T-cell (primary cell): ENCODE results near the gene HPCAL1. TPM values are rescaled to one million over a fixed set of nuclear protein-coding genes. Genes with fewer than 3 reads are reported as not detected.
"Not testable (repeated sequence)": the region's sequence is repeated elsewhere in the genome, so short reads cannot be mapped to it uniquely, and the experiment has no call there.

ENCODE experiments used
- ATAC-seq, 4 experiments: fragments of 200-7000 bp in 3 of 4; fragments of 150-1000 bp in 1 of 4; cut with Tn5 transposase; replicated peaks in 1 of 4; 1 replicate in 3 of 4; 2 replicates in 1 of 4; pipeline ENCODE4 v1.10.0; 2021; ENCODE audit warnings: moderate library complexity in 3 of 4, mild to moderate bottlenecking in 2 of 4, moderate number of reproducible peaks in 1 of 4
- CTCF ChIA-PET, 2 donors: fragments of 300-600 bp; sonication (Branson Sonifier 250); formaldehyde crosslinking; loops; one replicate each; lab custom pipeline; 2022; ENCODE audit warnings: antibody characterized with exemption in 2 of 2; lab: Charles Lee
- POLR2A ChIA-PET, 2 donors: fragments of 300-600 bp; sonication (Branson Sonifier 250); formaldehyde crosslinking; loops; one replicate each; lab custom pipeline; 2022; ENCODE audit warnings: antibody characterized with exemption in 2 of 2; lab: Charles Lee
- DNase-seq, 35 experiments: peaks; one replicate each; pipeline versions ENCODE4 v3.0.0 to v3.0.0-alpha.2; 2013 to 2023
- H3K27ac ChIP-seq: one replicate; pipeline ENCODE4 v1.5.1; 2013; ENCODE audit warnings: low read length
- H3K27me3 ChIP-seq, 2 experiments: replicated peaks in 1 of 2; 1 replicate in 1 of 2; 2 replicates in 1 of 2; pipeline versions ENCODE4 v1.6.1 to v1.7.0; 2013; ENCODE audit warnings: low read length in 1 of 2, mixed read lengths in 1 of 2; ENCODE audit not compliant: control insufficient read depth in 2 of 2, insufficient read depth in 2 of 2; ENCODE audit errors: extremely low read depth in 1 of 2
- H3K36me3 ChIP-seq, 2 donors: 1 replicate in 1 of 2; 2 replicates in 1 of 2; pipeline versions ENCODE4 v1.6.1 to v1.7.0; 2013; ENCODE audit warnings: low read length in 1 of 2; ENCODE audit not compliant: control insufficient read depth in 2 of 2, insufficient read depth in 1 of 2; ENCODE audit errors: extremely low read depth in 1 of 2
- H3K4me1 ChIP-seq, 2 experiments: 1 replicate in 1 of 2; 2 replicates in 1 of 2; pipeline versions ENCODE4 v1.6.1 to v1.7.0; 2013; ENCODE audit warnings: low read length in 2 of 2, mixed read lengths in 1 of 2; ENCODE audit not compliant: insufficient read depth in 2 of 2, control insufficient read depth in 1 of 2; ENCODE audit errors: extremely low read depth in 1 of 2
- H3K4me3 ChIP-seq, 2 donors: 1 replicate in 1 of 2; 2 replicates in 1 of 2; pipeline versions ENCODE4 v1.5.1 to v1.7.0; 2013; ENCODE audit warnings: mild to moderate bottlenecking in 2 of 2, low read length in 1 of 2, moderate library complexity in 1 of 2; ENCODE audit not compliant: control insufficient read depth in 1 of 2; ENCODE audit errors: extremely low read depth in 1 of 2
- H3K9me3 ChIP-seq: 2 replicates; pipeline ENCODE4 v1.7.0; 2013
- H3K27ac Mint-ChIP-seq, 2 donors: one replicate each; pipeline ENCODE4 v1.8.0; 2020 to 2021; ENCODE audit warnings: mild to moderate bottlenecking in 2 of 2, mixed read lengths in 2 of 2
- H3K27me3 Mint-ChIP-seq, 2 donors: one replicate each; pipeline ENCODE4 v1.8.0; 2021 to 2022; ENCODE audit warnings: mixed read lengths in 2 of 2
- H3K36me3 Mint-ChIP-seq: one replicate; pipeline ENCODE4 v1.8.0; 2021; ENCODE audit warnings: mixed read lengths
- H3K4me1 Mint-ChIP-seq, 3 donors: one replicate each; pipeline ENCODE4 v1.8.0; 2020 to 2022; ENCODE audit warnings: mixed read lengths in 3 of 3, mild to moderate bottlenecking in 1 of 3
- H3K4me3 Mint-ChIP-seq, 3 donors: one replicate each; pipeline ENCODE4 v1.8.0; 2020 to 2022; ENCODE audit warnings: mild to moderate bottlenecking in 3 of 3, mixed read lengths in 3 of 3, moderate library complexity in 3 of 3
- H3K9me3 Mint-ChIP-seq, 3 donors: one replicate each; pipeline ENCODE4 v1.8.0; 2020 to 2022; ENCODE audit warnings: mixed read lengths in 3 of 3
- WGBS: methylation state at CpG from one replicate; pipeline ENCODE4 v1.1.5; 2013; ENCODE audit warnings: missing lambda C conversion rate; ENCODE audit not compliant: insufficient coverage; 5-methylcytosine and 5-hydroxymethylcytosine counted together
- total RNA-seq, 35 experiments: library from RNA in 6 of 35; stranded (reverse) in 6 of 35; fragments of 120-200 nt in 1 of 35; gene quantifications; one replicate each; pipeline versions ENCODE4 v1.2.1 to v1.2.4 and lab custom pipeline; 2013 to 2026

Gene HPCAL1
- total RNA-seq, 5 donors from 2014 or later (not counting 1 experiment from before 2014, with no cell fraction given), result 39.5 to 87.3 (median 83.2) TPM

DNA sequence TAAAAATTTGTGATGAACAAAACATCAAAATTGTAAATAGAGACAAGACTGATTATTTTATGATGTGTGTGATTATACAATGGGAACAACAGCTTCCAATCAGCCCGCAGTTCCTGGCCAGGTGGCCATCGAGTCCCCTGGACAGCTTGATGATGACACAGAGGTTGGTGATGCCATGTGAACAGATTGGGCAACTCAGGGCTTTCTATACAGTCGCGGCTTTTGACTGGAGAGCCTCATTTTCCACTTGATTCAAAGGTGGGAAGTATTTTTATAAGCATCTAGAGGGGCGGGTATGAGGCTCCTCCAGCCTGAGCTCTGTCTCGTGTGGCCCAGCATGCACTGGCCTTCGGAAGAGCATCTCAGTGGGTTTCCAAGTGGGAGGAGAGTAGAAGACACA, 14.9 kb upstream of the HPCAL1 start:
- DNase-seq (no peak), ATAC-seq (no peak)
- Mint-ChIP-seq H3K27ac (no peak overlapping the region), H3K36me3 (no peaks in the 10 kb centered on the region), H3K4me1 (no peaks in the 10 kb centered on the region), H3K4me3 (no peak overlapping the region), H3K27me3 (no peaks in the 10 kb centered on the region), H3K9me3 (no peaks in the 10 kb centered on the region)
- no peaks in the 10 kb centered on the region for H3K4me1 ChIP-seq
- H3K36me3 ChIP-seq, result no peaks in the 10 kb centered on the region
- 80% methylated on average over 2 of the region's 7 CpGs for WGBS
- ChIA-PET POLR2A (no interaction called here), CTCF (interaction anchor here in 1 of 2 donors (0.7 kb wide), 1 partner anchor 475 kb away, joined by 3 read pairs; no protein-coding TSS in a partner anchor)
- no peaks in the 10 kb centered on the region for H3K9me3 ChIP-seq
- H3K27me3 ChIP-seq, result peaks cover 0 to 3% of the 10 kb centered on the region in 2 experiments
- no peak overlapping the region for H3K4me3 ChIP-seq
- H3K27ac ChIP-seq, result no peak overlapping the region

DNA sequence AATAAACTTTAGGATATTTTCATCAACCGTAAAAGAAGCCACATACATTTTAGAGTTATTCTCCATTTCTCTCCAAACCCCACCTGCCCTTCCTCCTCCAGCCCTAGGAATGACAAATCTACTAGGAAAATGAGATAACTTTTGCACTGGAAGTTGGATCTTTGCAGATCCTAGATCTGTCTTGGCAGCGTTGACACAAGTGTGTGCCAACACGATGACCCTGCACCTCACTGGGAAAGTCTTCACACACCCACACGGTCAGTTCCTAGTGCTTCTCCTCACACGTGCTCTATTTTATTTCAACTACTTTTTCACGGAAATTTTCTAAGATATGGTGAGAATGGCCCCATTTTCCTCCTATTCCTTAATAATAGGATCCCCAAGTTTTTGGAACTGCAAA, 14.1 kb upstream of the HPCAL1 start:
- no peak for DNase-seq
- no peak for ATAC-seq
- H3K36me3 Mint-ChIP-seq, result no peaks in the 10 kb centered on the region
- no peaks in the 10 kb centered on the region for H3K27me3 Mint-ChIP-seq
- Histone ChIP-seq H3K4me1 (no peaks in the 10 kb centered on the region), H3K27ac (no peak overlapping the region), H3K4me3 (no peak overlapping the region), H3K27me3 (no peaks in the 10 kb centered on the region), H3K36me3 (no peaks in the 10 kb centered on the region), H3K9me3 (no peaks in the 10 kb centered on the region)
- H3K27ac Mint-ChIP-seq, result no peak overlapping the region
- H3K4me3 Mint-ChIP-seq, result no peak overlapping the region
- CTCF ChIA-PET, result no interaction called here
- no peaks in the 10 kb centered on the region for H3K4me1 Mint-ChIP-seq
- 100% methylated on average over 1 of the region's 6 CpGs for WGBS
- POLR2A ChIA-PET, result no interaction called here
- peaks cover 0 to under 1% (median 0%) of the 10 kb centered on the region in 3 donors for H3K9me3 Mint-ChIP-seq

DNA sequence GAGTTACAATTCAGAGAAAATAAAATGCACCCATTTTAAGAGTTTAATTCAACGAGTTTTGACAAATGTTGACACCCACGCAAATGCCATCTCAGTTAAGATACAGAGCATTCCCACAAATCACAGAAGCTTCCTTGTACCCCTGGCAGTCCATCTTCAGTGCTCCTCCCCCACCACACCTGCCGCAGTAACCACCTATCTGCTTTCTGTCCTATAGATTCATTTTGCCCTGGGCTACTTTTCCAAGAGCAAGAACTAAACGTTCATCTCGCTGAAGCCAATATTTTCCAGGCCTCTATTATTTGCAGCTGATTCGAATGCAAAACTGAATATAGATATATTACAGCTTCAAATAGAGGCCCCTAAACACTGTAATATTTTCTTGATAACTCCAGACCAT, 13.4 kb upstream of the HPCAL1 start:
- 90% methylated on average over 4 of the region's 6 CpGs for WGBS
- DNase-seq (no peak), ATAC-seq (no peak)
- POLR2A ChIA-PET, result interaction anchor here in 1 of 2 donors (0.6 kb wide), 1 partner anchor 12 kb away, joined by 3 read pairs; no protein-coding TSS in a partner anchor
- Histone ChIP-seq H3K27ac (no peak overlapping the region), H3K9me3 (no peaks in the 10 kb centered on the region), H3K27me3 (no peaks in the 10 kb centered on the region), H3K36me3 (no peaks in the 10 kb centered on the region), H3K4me1 (no peaks in the 10 kb centered on the region), H3K4me3 (no peak overlapping the region)
- H3K36me3 Mint-ChIP-seq, result no peaks in the 10 kb centered on the region
- H3K27ac Mint-ChIP-seq, result no peak overlapping the region
- no peaks in the 10 kb centered on the region for H3K27me3 Mint-ChIP-seq
- no peak overlapping the region for H3K4me3 Mint-ChIP-seq
- H3K4me1 Mint-ChIP-seq, result no peaks in the 10 kb centered on the region
- H3K9me3 Mint-ChIP-seq, result peaks cover 0 to 8% (median 3%) of the 10 kb centered on the region in 3 donors
- CTCF ChIA-PET, result no interaction called here

DNA sequence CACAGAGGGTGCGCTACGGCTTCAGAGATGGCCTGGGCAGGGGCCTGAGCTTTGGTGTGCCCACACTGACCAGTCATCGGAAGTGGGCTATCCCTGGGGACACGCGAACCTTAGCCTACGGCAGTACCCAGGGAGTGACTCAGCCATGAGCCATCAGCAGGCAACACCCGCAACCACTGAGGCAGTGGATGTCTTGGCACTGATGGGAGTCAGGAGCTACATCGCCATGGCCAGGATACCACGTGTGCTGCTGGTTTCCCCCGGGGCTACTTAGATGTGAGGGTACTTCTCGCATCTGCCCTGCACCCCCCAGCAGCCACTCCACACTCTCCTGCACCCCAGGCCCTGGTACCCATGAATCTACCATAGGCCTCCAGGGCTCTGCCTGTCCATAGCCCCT, 12.8 kb upstream of the HPCAL1 start:
- no peaks in the 10 kb centered on the region for H3K4me1 Mint-ChIP-seq
- ATAC-seq, result no peak
- no peak overlapping the region for H3K4me3 Mint-ChIP-seq
- no peak overlapping the region for H3K27ac Mint-ChIP-seq
- ChIA-PET CTCF (no interaction called here), POLR2A (interaction anchor here in 1 of 2 donors (0.6 kb wide), 1 partner anchor 12 kb away, joined by 3 read pairs; no protein-coding TSS in a partner anchor)
- 92% methylated on average over 7 of the region's 11 CpGs for WGBS
- Histone ChIP-seq H3K27me3 (no peaks in the 10 kb centered on the region), H3K36me3 (no peaks in the 10 kb centered on the region), H3K4me3 (no peak overlapping the region), H3K9me3 (no peaks in the 10 kb centered on the region), H3K27ac (no peak overlapping the region), H3K4me1 (no peaks in the 10 kb centered on the region)
- DNase-seq, result no peak
- peaks cover 0 to 10% (median 3%) of the 10 kb centered on the region in 3 donors for H3K9me3 Mint-ChIP-seq
- H3K36me3 Mint-ChIP-seq, result no peaks in the 10 kb centered on the region
- H3K27me3 Mint-ChIP-seq, result no peaks in the 10 kb centered on the region

DNA sequence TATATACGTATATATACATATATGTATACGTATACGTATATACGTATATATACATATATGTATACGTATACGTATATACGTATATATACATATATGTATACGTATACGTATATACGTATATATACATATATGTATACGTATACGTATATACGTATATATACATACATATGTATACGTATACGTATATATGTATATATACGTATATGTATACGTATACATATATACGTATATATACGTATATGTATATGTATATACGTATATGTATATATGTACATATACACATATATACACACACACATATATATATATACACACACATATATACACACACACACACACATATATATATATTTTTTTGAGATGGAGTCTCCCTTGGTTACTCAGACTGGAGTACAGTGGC, 11.3 kb upstream of the HPCAL1 start:
- H3K36me3 ChIP-seq, H3K4me1 ChIP-seq, H3K4me1 Mint-ChIP-seq, DNase-seq, H3K9me3 Mint-ChIP-seq, H3K27me3 ChIP-seq, H3K4me3 ChIP-seq, POLR2A ChIA-PET, H3K27ac Mint-ChIP-seq, H3K9me3 ChIP-seq, ATAC-seq, H3K4me3 Mint-ChIP-seq, H3K27ac ChIP-seq, H3K27me3 Mint-ChIP-seq, CTCF ChIA-PET, H3K36me3 Mint-ChIP-seq: not testable (repeated sequence)
- whole genome bisulfite sequencing, result no CpG with 5 or more reads among the region's 20 CpGs

DNA sequence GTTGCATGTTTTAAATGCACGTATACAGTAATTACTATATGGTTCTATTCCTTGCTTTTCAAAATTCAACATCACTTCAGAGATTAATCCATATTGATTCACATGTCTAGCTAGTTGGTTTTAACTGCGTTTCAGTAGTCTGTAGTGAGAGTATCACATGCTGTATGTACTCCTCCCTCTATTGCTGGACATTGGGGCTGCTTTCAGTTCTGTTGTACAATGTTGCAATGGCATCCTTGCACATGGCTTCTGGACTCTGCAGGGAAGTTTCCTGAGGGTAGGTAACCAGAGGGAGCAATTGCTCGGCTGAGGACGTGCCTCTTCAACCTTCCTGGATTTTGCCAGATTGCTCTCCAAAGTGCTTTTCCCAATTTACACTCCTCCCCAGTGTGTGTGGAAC, 10.7 kb upstream of the HPCAL1 start:
- Histone ChIP-seq H3K4me1 (no peaks in the 10 kb centered on the region), H3K4me3 (no peak overlapping the region), H3K27me3 (no peaks in the 10 kb centered on the region), H3K9me3 (no peaks in the 10 kb centered on the region), H3K36me3 (no peaks in the 10 kb centered on the region), H3K27ac (no peak overlapping the region)
- ATAC-seq (no peak), DNase-seq (no peak)
- Mint-ChIP-seq H3K36me3 (no peaks in the 10 kb centered on the region), H3K27me3 (no peaks in the 10 kb centered on the region), H3K9me3 (peaks cover 0 to 10% (median 3%) of the 10 kb centered on the region in 3 donors), H3K4me1 (peaks cover 0 to 5% (median 4%) of the 10 kb centered on the region in 3 donors), H3K4me3 (no peak overlapping the region), H3K27ac (no peak overlapping the region)
- ChIA-PET CTCF (no interaction called here), POLR2A (no interaction called here)
- WGBS, result no CpG with 5 or more reads among the region's 4 CpGs

DNA sequence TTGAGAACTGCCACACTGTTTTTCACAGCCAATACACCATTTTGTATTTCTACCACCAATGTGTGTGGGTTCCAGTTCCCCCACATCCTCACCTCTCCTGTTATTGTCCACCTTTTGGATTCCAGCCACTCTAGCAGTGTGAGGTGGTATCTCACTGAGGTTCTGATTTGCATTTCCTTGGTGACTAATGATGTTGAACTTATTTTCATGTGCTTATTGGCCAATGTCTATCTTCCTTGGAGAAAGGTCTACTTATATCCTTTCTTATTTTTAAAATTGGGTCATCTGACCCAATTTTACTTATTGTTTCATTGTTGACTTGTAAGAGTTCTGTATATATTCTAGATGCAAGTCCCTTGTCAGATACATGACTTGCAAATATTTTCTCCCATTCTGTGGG, 9.1 kb upstream of the HPCAL1 start:
- H3K4me3 ChIP-seq, result no peak overlapping the region
- no peaks in the 10 kb centered on the region for H3K36me3 ChIP-seq
- Mint-ChIP-seq H3K27ac (no peak overlapping the region), H3K27me3 (no peaks in the 10 kb centered on the region), H3K4me3 (no peak overlapping the region), H3K9me3 (peaks cover 0 to 10% (median 3%) of the 10 kb centered on the region in 3 donors), H3K36me3 (no peaks in the 10 kb centered on the region), H3K4me1 (peaks cover 13 to 20% (median 19%) of the 10 kb centered on the region in 3 donors)
- H3K27ac ChIP-seq, result no peak overlapping the region
- DNase-seq (no peak), ATAC-seq (no peak)
- no peaks in the 10 kb centered on the region for H3K9me3 ChIP-seq
- peaks cover 2 to 14% of the 10 kb centered on the region in 2 experiments for H3K4me1 ChIP-seq
- no peaks in the 10 kb centered on the region for H3K27me3 ChIP-seq
- CTCF ChIA-PET, result no interaction called here
- POLR2A ChIA-PET, result no interaction called here
